HCT116 (cell line): ENCODE measurements around the gene ACP3. TPM values are rescaled to one million over a fixed set of nuclear protein-coding genes. Genes with fewer than 3 reads are reported as not detected.

ENCODE experiments used
- ATAC-seq: fragments of 200-7000 bp; cut with Tn5 transposase; 2 replicates; pipeline ENCODE4 v1.9.1; 2020; ENCODE audit warnings: mild to moderate bottlenecking, moderate library complexity
- BruUV-seq: library from RNA; stranded (reverse); fragments of 400-500 nt; replicated peaks from 2 replicates; lab custom pipeline; 2021; lab: Mats Ljungman, UMichigan
- CTCF ChIA-PET: fragments of 300-600 bp; sonication (Branson Sonifier 250); formaldehyde crosslinking; loops from one replicate; lab custom pipeline; 2021; ENCODE audit warnings: antibody characterized with exemption; lab: Charles Lee
- POLR2A ChIA-PET: fragments of 300-600, 350-600 bp; sonication (Branson Sonifier 250); formaldehyde crosslinking; loops from one replicate; lab custom pipeline; 2021; ENCODE audit warnings: antibody characterized with exemption; lab: Charles Lee
- RAD21 ChIA-PET, 2 experiments: fragments of 300-600 bp; sonication (Branson Sonifier 250); formaldehyde crosslinking; loops; one replicate each; lab custom pipeline; 2023; ENCODE audit warnings: low total read pairs in 2 of 2; ENCODE audit not compliant: uncharacterized antibody in 2 of 2, unreplicated experiment in 2 of 2, low non-redundant PET in 1 of 2; lab: Charles Lee
- DNase-seq: peaks from one replicate; pipeline ENCODE4 v3.0.0-alpha.2; 2010; ENCODE audit warnings: low read depth, low spot score
- H2AFZ ChIP-seq: fragments of 200-600 bp; shearing (Covaris generic), sonication (generic); 2 replicates; pipeline ENCODE4 v1.6.1; 2017; ENCODE audit warnings: low read depth, mixed run types, mixed read lengths, antibody characterized with exemption, low read length; ENCODE audit not compliant: poor library complexity, severe bottlenecking
- H3K27ac ChIP-seq: 2 replicates; pipeline ENCODE4 v1.5.1; 2012; ENCODE audit warnings: low read depth, low read length
- H3K27me3 ChIP-seq: fragments of 200-600 bp; sonication (generic); 2 replicates; pipeline ENCODE4 v1.6.1; 2016; ENCODE audit warnings: mixed run types, low read length, mixed read lengths; ENCODE audit not compliant: insufficient read depth
- H3K36me3 ChIP-seq, 2 experiments: fragments of 200-500 bp in 1 of 2; fragments of 200-600 bp in 1 of 2; sonication (Bioruptor generic) in 1 of 2; sonication (generic) in 1 of 2; 2 replicates each; pipeline versions ENCODE4 v1.5.1 to v1.6.1; 2014 to 2016; ENCODE audit warnings: low read length in 2 of 2, inconsistent platforms in 1 of 2, mixed read lengths in 1 of 2, mixed run types in 1 of 2; ENCODE audit not compliant: insufficient read depth in 2 of 2, control insufficient read depth in 1 of 2
- H3K4me1 ChIP-seq, 2 experiments: fragments of 200-600 bp in 1 of 2; sonication (generic) in 1 of 2; 2 replicates each; pipeline versions ENCODE4 v1.5.1 to v1.6.1; 2012 to 2017; ENCODE audit warnings: low read length in 2 of 2, inconsistent platforms in 1 of 2, mild to moderate bottlenecking in 1 of 2, mixed read lengths in 1 of 2, mixed run types in 1 of 2, moderate library complexity in 1 of 2; ENCODE audit not compliant: insufficient read depth in 2 of 2, control insufficient read depth in 1 of 2
- H3K4me2 ChIP-seq: fragments of 200-600 bp; sonication (generic); 2 replicates; pipeline ENCODE4 v1.6.1; 2017; ENCODE audit warnings: mixed run types, low read length, mixed read lengths
- H3K4me3 ChIP-seq, 2 experiments: fragments of 200-600 bp in 1 of 2; sonication (generic) in 1 of 2; replicated peaks in 1 of 2; 2 replicates each; pipeline ENCODE4 v1.5.1; 2011 to 2016; ENCODE audit warnings: low read length in 2 of 2, control low read depth in 1 of 2, low read depth in 1 of 2, mild to moderate bottlenecking in 1 of 2, mixed read lengths in 1 of 2, mixed run types in 1 of 2
- H3K79me2 ChIP-seq: fragments of 200-600 bp; sonication (generic); 2 replicates; pipeline ENCODE4 v1.6.1; 2017; ENCODE audit warnings: mild to moderate bottlenecking, mixed run types, low read length, moderate library complexity, mixed read lengths; ENCODE audit not compliant: insufficient read depth
- H3K9ac ChIP-seq: fragments of 200-600 bp; sonication (generic); 2 replicates; pipeline ENCODE4 v1.6.1; 2016; ENCODE audit warnings: low read length, mixed read lengths
- H3K9me2 ChIP-seq: fragments of 200-600 bp; sonication (generic), shearing (Covaris generic); 2 replicates; pipeline ENCODE4 v1.6.1; 2017; ENCODE audit warnings: mixed run types, mild to moderate bottlenecking, moderate library complexity; ENCODE audit not compliant: insufficient read depth
- H3K9me3 ChIP-seq, 2 experiments: fragments of 200-500 bp in 1 of 2; fragments of 200-600 bp in 1 of 2; sonication (Bioruptor generic) in 1 of 2; sonication (generic) in 1 of 2; 2 replicates each; pipeline ENCODE4 v1.6.1; 2014 to 2017; ENCODE audit warnings: low read length in 2 of 2, mixed read lengths in 2 of 2, inconsistent platforms in 1 of 2, low read depth in 1 of 2, mild to moderate bottlenecking in 1 of 2, mixed run types in 1 of 2, moderate library complexity in 1 of 2; ENCODE audit not compliant: control insufficient read depth in 1 of 2, insufficient read depth in 1 of 2
- H4K20me1 ChIP-seq: fragments of 200-600 bp; sonication (generic), shearing (Covaris generic); 2 replicates; pipeline ENCODE4 v1.6.1; 2017; ENCODE audit warnings: mixed run types, mild to moderate bottlenecking, moderate library complexity; ENCODE audit not compliant: insufficient read depth
- CBX3 ChIP-seq: IDR thresholded peaks from 2 replicates; pipeline ENCODE4 v1.6.1; 2012; ENCODE audit warnings: low read depth
- CEBPB ChIP-seq: IDR thresholded peaks from 2 replicates; pipeline ENCODE4 v1.6.1; 2012; ENCODE audit warnings: low read depth
- EGR1 ChIP-seq: IDR thresholded peaks from 2 replicates; pipeline ENCODE4 v1.6.1; 2012; ENCODE audit warnings: low read depth
- ELF1 ChIP-seq: IDR thresholded peaks from 2 replicates; pipeline ENCODE4 v1.6.1; 2012; ENCODE audit warnings: low read depth, borderline replicate concordance
- EZH2 ChIP-seq: fragments of 200-600 bp; sonication (generic); IDR thresholded peaks from 2 replicates; pipeline ENCODE4 v1.6.1; 2017; ENCODE audit warnings: antibody characterized with exemption, mixed run types
- EZH2phosphoT487 ChIP-seq: fragments of 200-600 bp; IDR thresholded peaks from 2 replicates; pipeline ENCODE4 v1.6.1; 2018; ENCODE audit warnings: antibody characterized with exemption, borderline replicate concordance
- JUND ChIP-seq: IDR thresholded peaks from 2 replicates; pipeline ENCODE4 v1.6.1; 2012
- POLR2A ChIP-seq: IDR thresholded peaks from 2 replicates; pipeline ENCODE4 v1.7.0; 2011; ENCODE audit warnings: borderline replicate concordance; ENCODE audit not compliant: insufficient read depth, insufficient read length; ENCODE audit errors: extremely low read depth
- RAD21 ChIP-seq: IDR thresholded peaks from 2 replicates; pipeline ENCODE4 v1.6.1; 2012; ENCODE audit warnings: low read depth, mild to moderate bottlenecking
- SIN3A ChIP-seq: IDR thresholded peaks from 2 replicates; pipeline ENCODE4 v1.6.1; 2012; ENCODE audit warnings: low read depth
- SP1 ChIP-seq: IDR thresholded peaks from 2 replicates; pipeline ENCODE4 v1.6.1; 2012; ENCODE audit warnings: low read depth
- SRF ChIP-seq: IDR thresholded peaks from 2 replicates; pipeline ENCODE4 v1.6.1; 2012; ENCODE audit warnings: low read depth
- TCF7L2 ChIP-seq: IDR thresholded peaks from 2 replicates; pipeline ENCODE4 v1.7.0; 2011; ENCODE audit warnings: borderline replicate concordance, inconsistent platforms; ENCODE audit not compliant: insufficient read depth, insufficient read length; ENCODE audit errors: extremely low read depth
- YY1 ChIP-seq: IDR thresholded peaks from 2 replicates; pipeline ENCODE4 v1.6.1; 2011; ENCODE audit warnings: low read length, low read depth, moderate library complexity, mild to moderate bottlenecking; ENCODE audit not compliant: insufficient replicate concordance; ENCODE audit errors: extremely low read depth
- ZFX ChIP-seq: fragments of 450-650 bp; IDR thresholded peaks from 2 replicates; pipeline ENCODE4 v1.6.1; 2017
- ZNF274 ChIP-seq: fragments of 200-500 bp; sonication (Bioruptor generic); IDR thresholded peaks from 2 replicates; pipeline ENCODE4 v1.6.1; 2014; ENCODE audit warnings: mild to moderate bottlenecking, low read depth, low read length, inconsistent platforms
- intact Hi-C: fragments of 100-400 bp; cut with micrococcal nuclease; formaldehyde crosslinking; loops from 2 replicates; pipeline ENCODE4 v1.10.0; 2022
- total RNA-seq: library from RNA; stranded (reverse); gene quantifications from one replicate; pipeline ENCODE4 v1.2.1, GENCODE V29; 2021; ENCODE audit not compliant: unreplicated experiment
- TF ChIP-seq, protein P1 (sequence below): IDR thresholded peaks from 2 replicates; pipeline ENCODE4 v1.6.1; 2012

ACP3 gene
- total RNA-seq, 1 experiment from 2014 or later, result 0.79 TPM

DNA sequence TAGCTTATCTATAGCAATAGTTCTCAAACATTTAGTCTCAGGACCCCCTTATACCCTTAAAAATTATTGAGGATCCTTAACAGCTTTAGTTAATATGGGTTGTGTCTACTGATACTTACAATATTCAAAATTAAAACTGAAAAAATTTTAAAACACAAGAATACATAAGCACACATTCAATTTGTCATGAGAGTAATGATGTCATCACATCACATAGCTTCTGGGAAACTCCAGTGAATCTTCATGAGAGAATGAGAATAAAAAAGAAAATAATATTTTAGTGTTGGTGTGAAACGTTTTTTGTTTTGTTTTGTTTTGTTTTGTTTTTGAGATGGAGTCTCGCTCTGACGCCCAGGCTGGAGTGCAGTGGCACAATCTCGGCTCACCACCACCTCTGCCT is 25.2 kb upstream of the ACP3 start:
- no peak overlapping the region for H3K4me3 ChIP-seq
- RAD21 ChIA-PET, result no interaction called here
- H3K9me3 ChIP-seq, result no peaks in the 10 kb centered on the region
- no peaks in the 10 kb centered on the region for H3K36me3 ChIP-seq
- no peaks in the 10 kb centered on the region for H3K4me1 ChIP-seq
- H3K27ac ChIP-seq, result no peak overlapping the region
- H4K20me1 ChIP-seq, result no peaks in the 10 kb centered on the region
- H3K9me2 ChIP-seq, result no peaks in the 10 kb centered on the region
- H3K4me2 ChIP-seq, result no peak overlapping the region
- POLR2A ChIA-PET, result no interaction called here
- CTCF ChIA-PET, result interaction anchor here (0.9 kb wide), 1 partner anchor 25 kb away, joined by 3 read pairs; the partner anchor contains the start of gene ACP3
- no TSS peak for BruUV-seq
- H3K9ac ChIP-seq, result no peak overlapping the region
- H2AFZ ChIP-seq, result no peak overlapping the region
- TF ChIP-seq SP1 (no peak), JUND (no peak), EGR1 (no peak), ELF1 (no peak), RAD21 (no peak), SRF (no peak), TCF7L2 (no peak), CBX3 (no peak), POLR2A (no peak), SIN3A (no peak)
- TF ChIP-seq, protein P1, sequence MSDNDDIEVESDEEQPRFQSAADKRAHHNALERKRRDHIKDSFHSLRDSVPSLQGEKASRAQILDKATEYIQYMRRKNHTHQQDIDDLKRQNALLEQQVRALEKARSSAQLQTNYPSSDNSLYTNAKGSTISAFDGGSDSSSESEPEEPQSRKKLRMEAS, result no peak
- ATAC-seq (no peak), DNase-seq (no peak)
- H3K79me2 ChIP-seq, result no peaks in the 10 kb centered on the region
- H3K27me3 ChIP-seq, result no peaks in the 10 kb centered on the region
- intact Hi-C loops, result no loop called here

DNA sequence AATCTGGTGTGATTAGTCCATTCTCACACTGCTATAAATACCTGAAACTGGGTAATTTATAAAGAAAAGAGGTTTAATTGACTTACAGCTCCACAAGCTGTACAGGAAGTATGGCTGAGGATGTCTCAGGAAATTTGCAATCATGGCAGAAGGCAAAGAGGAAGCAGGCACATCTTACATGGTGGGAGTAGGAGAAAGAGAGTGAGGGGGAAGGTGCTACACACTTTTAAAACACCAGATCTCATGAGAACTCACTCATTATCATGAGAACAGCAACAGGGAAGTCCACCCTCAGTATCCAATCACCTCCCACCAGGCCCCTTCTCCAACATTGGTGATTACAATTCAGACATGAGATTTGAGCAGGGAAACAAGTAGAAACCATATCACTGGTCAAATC is 24.0 kb upstream of the ACP3 start:
- Histone ChIP-seq H3K9ac (no peak overlapping the region), H3K36me3 (no peaks in the 10 kb centered on the region), H3K27me3 (no peaks in the 10 kb centered on the region), H3K4me1 (no peaks in the 10 kb centered on the region), H3K9me3 (no peaks in the 10 kb centered on the region), H3K79me2 (no peaks in the 10 kb centered on the region), H4K20me1 (no peaks in the 10 kb centered on the region), H2AFZ (no peak overlapping the region), H3K4me2 (no peak overlapping the region), H3K27ac (no peak overlapping the region), H3K4me3 (no peak overlapping the region), H3K9me2 (no peaks in the 10 kb centered on the region)
- TF ChIP-seq ZFX (no peak), POLR2A (no peak), TCF7L2 (no peak), CEBPB (no peak), EZH2 (no peak), EZH2phosphoT487 (no peak), SRF (no peak), EGR1 (no peak), SIN3A (no peak), RAD21 (no peak), ELF1 (no peak), JUND (no peak), ZNF274 (no peak), YY1 (no peak), SP1 (no peak)
- TF ChIP-seq, protein P1, result no peak
- ATAC-seq (no peak), DNase-seq (no peak)
- BruUV-seq, result no TSS peak
- intact Hi-C loops, result no loop called here
- ChIA-PET RAD21 (no interaction called here), POLR2A (no interaction called here), CTCF (no interaction called here)
